Keratinocyte (primary cell): ENCODE data around the gene SFXN1. TPM values are rescaled to one million over a fixed set of nuclear protein-coding genes. Genes with fewer than 3 reads are reported as not detected.

ENCODE experiments used
- DNase-seq: peaks from one replicate; pipeline ENCODE4 v3.0.0-alpha.2; 2011; ENCODE audit warnings: low read depth, missing footprints, low spot score
- FAIRE-seq: peaks from 2 replicates; lab custom pipeline; 2011; peaks lifted over from hg19 to GRCh38; lab: Jason Lieb, UNC
- H2AFZ ChIP-seq: 2 replicates; pipeline ENCODE4 v1.6.0; 2012; ENCODE audit warnings: low read length, control low read depth, inconsistent platforms; ENCODE audit not compliant: control insufficient read depth
- H3K27ac ChIP-seq: 2 replicates; pipeline ENCODE4 v1.5.1; 2011; ENCODE audit warnings: low read length; ENCODE audit not compliant: control insufficient read depth, insufficient read depth
- H3K27me3 ChIP-seq: 3 replicates; pipeline ENCODE4 v1.6.0; 2011; ENCODE audit warnings: low read length; ENCODE audit not compliant: control insufficient read depth, insufficient read depth; ENCODE audit errors: extremely low read depth
- H3K36me3 ChIP-seq, 2 experiments: 2 replicates in 1 of 2; 3 replicates in 1 of 2; pipeline ENCODE4 v1.5.1; 2011; ENCODE audit warnings: low read length in 2 of 2, mild to moderate bottlenecking in 1 of 2; ENCODE audit not compliant: control insufficient read depth in 2 of 2, insufficient read depth in 2 of 2; ENCODE audit errors: extremely low read depth in 1 of 2
- H3K4me1 ChIP-seq: 3 replicates; pipeline ENCODE4 v1.5.1; 2011; ENCODE audit warnings: low read length; ENCODE audit not compliant: control insufficient read depth, insufficient read depth; ENCODE audit errors: extremely low read depth
- H3K4me2 ChIP-seq: 3 replicates; pipeline ENCODE4 v1.6.0; 2011; ENCODE audit warnings: low read depth, low read length; ENCODE audit not compliant: control insufficient read depth, insufficient read depth; ENCODE audit errors: extremely low read depth
- H3K4me3 ChIP-seq, 3 experiments: fragments of 200-600 bp in 1 of 3; sonication (generic) in 1 of 3; 2 replicates in 2 of 3; 3 replicates in 1 of 3; pipeline ENCODE4 v1.5.1; 2011 to 2016; ENCODE audit warnings: low read length in 3 of 3, mild to moderate bottlenecking in 3 of 3, control low read depth in 2 of 3, inconsistent platforms in 1 of 3, low read depth in 1 of 3, mixed read lengths in 1 of 3, mixed run types in 1 of 3, moderate library complexity in 1 of 3; ENCODE audit not compliant: control insufficient read depth in 2 of 3, insufficient read depth in 2 of 3; ENCODE audit errors: extremely low read depth in 1 of 3
- H3K79me2 ChIP-seq: 2 replicates; pipeline ENCODE4 v1.6.0; 2012; ENCODE audit warnings: low read length; ENCODE audit not compliant: control insufficient read depth, insufficient read depth
- H3K9ac ChIP-seq: 3 replicates; pipeline ENCODE4 v1.6.0; 2011; ENCODE audit warnings: low read length; ENCODE audit not compliant: control insufficient read depth, insufficient read depth; ENCODE audit errors: extremely low read depth
- H3K9me1 ChIP-seq: 3 replicates; pipeline ENCODE4 v1.6.0; 2011; ENCODE audit warnings: low read length; ENCODE audit not compliant: control insufficient read depth, insufficient read depth; ENCODE audit errors: extremely low read depth
- H3K9me3 ChIP-seq: 2 replicates; pipeline ENCODE4 v1.5.1; 2012; ENCODE audit warnings: low read depth, low read length; ENCODE audit not compliant: control insufficient read depth
- H4K20me1 ChIP-seq: 3 replicates; pipeline ENCODE4 v1.6.0; 2011; ENCODE audit warnings: low read length; ENCODE audit not compliant: control insufficient read depth, insufficient read depth; ENCODE audit errors: extremely low read depth
- EZH2 ChIP-seq: IDR thresholded peaks from one replicate; pipeline ENCODE4 v1.6.1; 2012; ENCODE audit warnings: inconsistent platforms, mild to moderate bottlenecking, low read length, moderate library complexity
- dilution Hi-C: fragments of 300-500 bp; cut with MboI; formaldehyde crosslinking; loops from one replicate; pipeline ENCODE4 v1.7.0; 2020; ENCODE audit warnings: low sequenced_read_pairs; ENCODE audit not compliant: extremely low pct_ligation_motif_present
- polyA plus RNA-seq, 5 experiments: library from polyadenylated mRNA; depleted of rRNA in 3 of 5; stranded (reverse) in 3 of 5; stranded (forward) in 1 of 5; unstranded in 1 of 5; fragments of >200 nt; gene quantifications; 1 replicate in 1 of 5; 2 replicates in 3 of 5; 3 replicates in 1 of 5; pipeline versions ENCODE4 v1.2.1 to v1.2.3, GENCODE V29; 2011 to 2012; ENCODE audit warnings: missing spikeins in 2 of 5, low read depth in 1 of 5, low replicate concordance in 1 of 5
- TF ChIP-seq, protein P1 (sequence below), 3 experiments: IDR thresholded peaks in 1 of 3; conservative IDR thresholded peaks in 1 of 3; optimal IDR thresholded peaks in 1 of 3; 2 replicates in 2 of 3; 3 replicates in 1 of 3; pipeline versions ENCODE3 to v1.5.1; 2011; ENCODE audit warnings: low read length in 3 of 3, mild to moderate bottlenecking in 3 of 3, moderate library complexity in 2 of 3, control low read depth in 1 of 3, inconsistent platforms in 1 of 3; ENCODE audit not compliant: insufficient read depth in 2 of 3; ENCODE audit errors: extremely low read depth in 1 of 3

SFXN1 gene
- polyA plus RNA-seq, 1 donor (not counting 4 experiments of a cell fraction or from before 2014, with no cell fraction given) = 80.8 TPM

GRCh38 chr5:175489693-175490443 is 11.5 kb downstream of the SFXN1 start:
- Histone ChIP-seq H3K27me3 (no peaks in the 10 kb centered on the region), H3K79me2 (peaks cover 74% of the 10 kb centered on the region), H2AFZ (no peak overlapping the region), H4K20me1 (peaks cover 7% of the 10 kb centered on the region), H3K4me3 (no peak overlapping the region), H3K9me1 (no peaks in the 10 kb centered on the region), H3K9ac (no peak overlapping the region), H3K36me3 (peaks cover 9 to 19% of the 10 kb centered on the region in 2 experiments), H3K27ac (no peak overlapping the region), H3K4me2 (no peak overlapping the region), H3K9me3 (no peaks in the 10 kb centered on the region), H3K4me1 (peaks cover 5% of the 10 kb centered on the region)
- TF ChIP-seq, protein P1, sequence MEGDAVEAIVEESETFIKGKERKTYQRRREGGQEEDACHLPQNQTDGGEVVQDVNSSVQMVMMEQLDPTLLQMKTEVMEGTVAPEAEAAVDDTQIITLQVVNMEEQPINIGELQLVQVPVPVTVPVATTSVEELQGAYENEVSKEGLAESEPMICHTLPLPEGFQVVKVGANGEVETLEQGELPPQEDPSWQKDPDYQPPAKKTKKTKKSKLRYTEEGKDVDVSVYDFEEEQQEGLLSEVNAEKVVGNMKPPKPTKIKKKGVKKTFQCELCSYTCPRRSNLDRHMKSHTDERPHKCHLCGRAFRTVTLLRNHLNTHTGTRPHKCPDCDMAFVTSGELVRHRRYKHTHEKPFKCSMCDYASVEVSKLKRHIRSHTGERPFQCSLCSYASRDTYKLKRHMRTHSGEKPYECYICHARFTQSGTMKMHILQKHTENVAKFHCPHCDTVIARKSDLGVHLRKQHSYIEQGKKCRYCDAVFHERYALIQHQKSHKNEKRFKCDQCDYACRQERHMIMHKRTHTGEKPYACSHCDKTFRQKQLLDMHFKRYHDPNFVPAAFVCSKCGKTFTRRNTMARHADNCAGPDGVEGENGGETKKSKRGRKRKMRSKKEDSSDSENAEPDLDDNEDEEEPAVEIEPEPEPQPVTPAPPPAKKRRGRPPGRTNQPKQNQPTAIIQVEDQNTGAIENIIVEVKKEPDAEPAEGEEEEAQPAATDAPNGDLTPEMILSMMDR (optimal IDR thresholded peaks at IDR 0.05 in 1 of 3, IDR thresholded peaks at IDR 0.05 in 1 of 3, conservative IDR thresholded peaks at IDR 0.05 in 1 of 3; ENCODE audit: extremely low read depth in 1 of 3, insufficient read depth in 2 of 3, low read length in 3 of 3) = no peak
- no peak for TF ChIP-seq EZH2
- FAIRE-seq (no peak), DNase-seq (no peak)
- dilution Hi-C loops = no loop called here

DNA sequence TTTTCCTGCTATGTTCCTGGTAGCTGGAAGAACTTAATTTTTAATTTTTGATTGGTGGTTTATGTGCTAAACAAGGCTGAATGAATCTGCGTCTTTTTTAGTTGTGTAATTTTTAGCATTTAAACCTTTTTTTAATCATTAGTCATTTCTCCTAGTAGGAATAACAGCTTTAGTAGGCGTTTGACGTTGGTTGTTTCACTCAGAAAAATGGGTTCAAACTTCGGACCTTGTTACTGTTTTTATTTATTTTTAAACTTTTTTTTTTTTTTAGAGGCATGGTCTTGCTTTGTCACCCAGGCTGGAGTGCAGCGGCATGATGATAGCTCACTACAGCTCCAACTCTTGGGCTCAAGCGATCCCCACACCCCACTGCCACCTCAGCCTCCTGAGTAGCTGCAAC is 12.9 kb downstream of the SFXN1 start:
- Histone ChIP-seq H3K79me2 (peaks cover 63% of the 10 kb centered on the region), H3K9me1 (no peaks in the 10 kb centered on the region), H3K4me1 (peaks cover 5% of the 10 kb centered on the region), H3K9me3 (no peaks in the 10 kb centered on the region), H3K4me2 (no peak overlapping the region), H3K36me3 (peaks cover 9 to 15% of the 10 kb centered on the region in 2 experiments), H3K27me3 (no peaks in the 10 kb centered on the region), H3K4me3 (no peak overlapping the region), H3K27ac (no peak overlapping the region), H3K9ac (no peak overlapping the region), H2AFZ (no peak overlapping the region), H4K20me1 (peaks cover 7% of the 10 kb centered on the region)
- FAIRE-seq = no peak
- TF ChIP-seq EZH2 = no peak
- TF ChIP-seq, protein P1 (optimal IDR thresholded peaks at IDR 0.05 in 1 of 3, IDR thresholded peaks at IDR 0.05 in 1 of 3, conservative IDR thresholded peaks at IDR 0.05 in 1 of 3; ENCODE audit: extremely low read depth in 1 of 3, insufficient read depth in 2 of 3, low read length in 3 of 3) = no peak
- dilution Hi-C loops = no loop called here
- DNase-seq = no peak
